Endodermal cell (in vitro differentiated cells): ENCODE measurements around the gene PRPSAP1. TPM values are rescaled to one million over a fixed set of nuclear protein-coding genes. Genes with fewer than 3 reads are reported as not detected.
"Not testable (repeated sequence)": the region's sequence is repeated elsewhere in the genome, so short reads cannot be mapped to it uniquely, and the experiment has no call there.

Experiments used
- DNase-seq: peaks from one replicate; pipeline ENCODE4 v3.0.0-alpha.2; 2017
- H3K27ac ChIP-seq: 2 replicates; pipeline ENCODE4 v1.5.1; 2013; ENCODE audit warnings: mild to moderate bottlenecking, low read depth, low read length, moderate library complexity
- H3K27me3 ChIP-seq: 2 replicates; pipeline ENCODE4 v1.6.1; 2013; ENCODE audit warnings: mild to moderate bottlenecking, low read length, moderate library complexity; ENCODE audit not compliant: insufficient read depth, control insufficient read depth, poor library complexity, severe bottlenecking
- H3K36me3 ChIP-seq: 2 replicates; pipeline ENCODE4 v1.7.0; 2013; ENCODE audit warnings: mild to moderate bottlenecking, low read length, moderate library complexity; ENCODE audit not compliant: control insufficient read depth, insufficient read depth
- H3K4me1 ChIP-seq: one replicate; pipeline ENCODE4 v1.7.0; 2013; ENCODE audit warnings: low read length; ENCODE audit not compliant: control insufficient read depth, insufficient read depth
- H3K4me3 ChIP-seq: 2 replicates; pipeline ENCODE4 v1.5.1; 2013; ENCODE audit warnings: mild to moderate bottlenecking, low read length, moderate library complexity
- H3K9ac ChIP-seq: 2 replicates; pipeline ENCODE4 v1.6.1; 2013; ENCODE audit warnings: mild to moderate bottlenecking, low read length, moderate library complexity; ENCODE audit not compliant: poor library complexity, severe bottlenecking; ENCODE audit errors: extremely low read depth
- H3K9me3 ChIP-seq: 2 replicates; pipeline ENCODE4 v1.6.1; 2013; ENCODE audit warnings: mild to moderate bottlenecking, low read length, moderate library complexity; ENCODE audit not compliant: control insufficient read depth
- H3K27ac Mint-ChIP-seq: 2 replicates; pipeline ENCODE4 v1.8.0; 2020; ENCODE audit warnings: mixed read lengths
- H3K27me3 Mint-ChIP-seq: 2 replicates; pipeline ENCODE4 v1.8.0; 2021; ENCODE audit warnings: mild to moderate bottlenecking, mixed read lengths; ENCODE audit not compliant: insufficient read depth
- H3K36me3 Mint-ChIP-seq: 2 replicates; pipeline ENCODE4 v1.8.0; 2020; ENCODE audit warnings: low read depth, mixed read lengths
- H3K4me1 Mint-ChIP-seq: 2 replicates; pipeline ENCODE4 v1.8.0; 2020; ENCODE audit warnings: mixed read lengths
- H3K4me3 Mint-ChIP-seq: 2 replicates; pipeline ENCODE4 v1.8.0; 2020; ENCODE audit warnings: mild to moderate bottlenecking, moderate library complexity, mixed read lengths
- H3K9me3 Mint-ChIP-seq: 2 replicates; pipeline ENCODE4 v1.8.0; 2020; ENCODE audit warnings: mild to moderate bottlenecking, mixed read lengths
- CTCF ChIP-seq: fragments of 200-600 bp; sonication (generic); conservative IDR thresholded peaks from 2 replicates; pipeline ENCODE4 v1.5.0; 2021; ENCODE audit warnings: antibody characterized with exemption, mild to moderate bottlenecking
- WGBS, 2 experiments: methylation state at CpG; one replicate each; pipeline versions ENCODE4 v1.1.5 to v1.1.7; 2013; ENCODE audit warnings: missing lambda C conversion rate in 2 of 2, mixed read lengths in 1 of 2; ENCODE audit not compliant: insufficient coverage in 1 of 2, insufficient read length in 1 of 2; 5-methylcytosine and 5-hydroxymethylcytosine counted together
- total RNA-seq, 2 donors: library from RNA; stranded (reverse); fragmentation: NEBNext Ultra II Directional in 1 of 2; extraction: Animal tissue kit (Norgen Biotek cat#: 25700) in 1 of 2; gene quantifications; 2 replicates in 1 of 2; 3 replicates in 1 of 2; pipeline ENCODE4 v1.2.1, GENCODE V29; 2021

Gene PRPSAP1
- total RNA-seq, 2 donors from 2014 or later, result 60.9 to 89.8 TPM

GRCh38 chr17:76309461-76309860, 44.3 kb downstream of the PRPSAP1 start:
- no peak overlapping the region for H3K27ac Mint-ChIP-seq
- DNase-seq, result no peak
- H3K27me3 Mint-ChIP-seq, result no peaks in the 10 kb centered on the region
- Histone ChIP-seq H3K4me3 (no peak overlapping the region), H3K27me3 (no peaks in the 10 kb centered on the region), H3K9ac (no peak overlapping the region), H3K4me1 (no peaks in the 10 kb centered on the region), H3K36me3 (peaks cover 46% of the 10 kb centered on the region), H3K27ac (no peak overlapping the region), H3K9me3 (no peaks in the 10 kb centered on the region)
- no peaks in the 10 kb centered on the region for H3K4me1 Mint-ChIP-seq
- H3K4me3 Mint-ChIP-seq, result no peak overlapping the region
- H3K36me3 Mint-ChIP-seq, result peaks cover 38% of the 10 kb centered on the region
- H3K9me3 Mint-ChIP-seq, result no peaks in the 10 kb centered on the region
- WGBS, 2 experiments, result 94 to 96% methylated on average over 3 to 4 of the region's 4 CpGs
- no peak for TF ChIP-seq CTCF

DNA sequence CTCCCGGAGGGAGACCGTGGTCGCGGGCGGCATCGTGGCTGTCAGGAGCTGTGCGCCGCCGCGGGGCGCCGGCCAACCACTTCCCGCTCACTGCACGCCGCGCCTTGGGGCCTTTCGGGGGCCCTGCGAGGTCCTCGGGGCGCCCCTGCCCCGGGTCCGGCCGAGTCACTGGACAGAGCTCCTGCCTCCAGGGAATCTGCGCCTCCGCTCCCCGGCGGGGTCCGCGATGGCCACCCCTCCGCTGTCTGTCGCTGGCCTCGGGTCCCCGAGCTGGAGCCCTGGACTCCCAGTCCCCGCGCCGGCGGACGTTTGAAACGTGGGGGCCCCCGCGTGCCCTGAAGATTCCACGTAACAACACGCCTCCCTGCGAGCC, 45.8 kb downstream of the PRPSAP1 start, which contains the start of gene QRICH2:
QRICH2 (minus strand) TSS at position 311 of the 373 bp plus-strand sequence; CDS start at position 33, 278 bp downstream.
- H3K9me3 ChIP-seq, result no peaks in the 10 kb centered on the region
- H3K4me3 Mint-ChIP-seq, result no peak within 1 kb of the TSS
- no peaks in the 10 kb centered on the region for H3K4me1 ChIP-seq
- H3K9ac ChIP-seq, result no peak within 1 kb of the TSS
- TF ChIP-seq CTCF, result no peak
- H3K27ac ChIP-seq, result no peak within 1 kb of the TSS
- no peak within 1 kb of the TSS for H3K4me3 ChIP-seq
- no peak for DNase-seq
- peaks cover 29% of the 10 kb centered on the region for H3K36me3 Mint-ChIP-seq
- WGBS, 2 experiments, result 95 to 96% methylated on average over 27 to 44 of the region's 44 CpGs
- H3K4me1 Mint-ChIP-seq, result no peaks in the 10 kb centered on the region
- H3K27ac Mint-ChIP-seq, result no peak within 1 kb of the TSS
- H3K27me3 ChIP-seq, result no peaks in the 10 kb centered on the region
- no peaks in the 10 kb centered on the region for H3K9me3 Mint-ChIP-seq
- no peaks in the 10 kb centered on the region for H3K27me3 Mint-ChIP-seq
- H3K36me3 ChIP-seq, result peaks cover 35% of the 10 kb centered on the region

DNA sequence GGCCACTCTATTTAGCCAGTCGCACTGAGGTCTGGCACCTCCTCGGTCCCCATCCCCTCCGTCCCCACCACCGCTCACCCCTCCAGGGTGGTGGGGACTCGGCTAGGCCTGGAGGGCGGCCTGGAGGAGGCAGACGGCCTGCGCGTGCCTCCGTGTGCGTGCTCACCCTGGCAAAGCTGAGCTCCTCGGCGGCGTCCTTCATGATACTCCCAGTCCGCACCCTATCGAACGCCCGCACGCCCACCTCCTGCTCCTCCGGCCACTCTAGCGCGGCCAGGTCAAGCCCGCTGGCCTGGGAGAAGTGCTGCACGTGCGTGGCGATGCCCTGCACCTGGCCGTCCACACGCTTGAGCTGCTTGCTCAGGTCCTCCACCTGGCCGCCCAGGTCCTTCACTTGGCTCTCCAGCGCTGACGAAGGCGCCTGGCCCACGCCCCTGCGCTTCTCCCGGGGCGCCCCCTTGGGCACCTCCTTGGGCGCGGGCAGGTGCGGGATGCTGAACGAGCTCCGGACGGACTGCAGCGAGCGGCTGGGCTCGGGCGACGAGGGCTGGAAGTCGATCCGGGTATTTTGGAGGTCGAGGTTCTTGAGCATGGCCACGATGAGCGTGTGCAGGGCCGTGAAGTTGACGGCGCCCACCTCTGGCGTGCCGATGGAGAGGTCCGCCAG, 46.3 kb downstream of the PRPSAP1 start:
- Histone ChIP-seq H3K4me1 (no peaks in the 10 kb centered on the region), H3K9me3 (no peaks in the 10 kb centered on the region), H3K4me3 (no peak overlapping the region), H3K27me3 (no peaks in the 10 kb centered on the region), H3K36me3 (peaks cover 30% of the 10 kb centered on the region), H3K27ac (no peak overlapping the region), H3K9ac (no peak overlapping the region)
- Mint-ChIP-seq H3K27ac (no peak overlapping the region), H3K4me1 (no peaks in the 10 kb centered on the region), H3K27me3 (no peaks in the 10 kb centered on the region), H3K36me3 (peaks cover 24% of the 10 kb centered on the region), H3K4me3 (no peak overlapping the region), H3K9me3 (no peaks in the 10 kb centered on the region)
- peak; percentile 49 for DNase-seq
- 95 to 97% methylated on average over 38 to 58 of the region's 58 CpGs for WGBS, 2 experiments
- no peak for TF ChIP-seq CTCF

DNA sequence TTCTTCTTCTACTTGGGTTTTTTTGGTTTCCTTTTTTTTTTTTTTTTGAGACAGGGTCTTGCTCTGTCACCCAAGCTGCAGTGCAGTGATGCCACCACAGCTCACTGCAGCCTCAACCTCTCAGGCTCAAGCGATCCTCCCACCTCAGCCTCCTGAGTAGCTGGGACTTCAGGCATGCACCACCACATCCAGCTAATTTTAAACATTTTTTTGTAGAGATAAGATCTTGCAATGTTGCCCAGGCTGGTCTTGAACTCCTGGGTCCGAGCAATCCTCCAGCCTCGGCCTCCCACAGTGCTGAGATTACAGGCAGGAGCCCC, 48.6 kb downstream of the PRPSAP1 start:
- H3K9me3 Mint-ChIP-seq, H3K4me1 ChIP-seq, H3K9me3 ChIP-seq, H3K27ac ChIP-seq, H3K4me1 Mint-ChIP-seq, H3K9ac ChIP-seq, H3K27me3 ChIP-seq, H3K4me3 ChIP-seq, H3K27me3 Mint-ChIP-seq, DNase-seq, H3K27ac Mint-ChIP-seq, H3K4me3 Mint-ChIP-seq: not testable (repeated sequence)
- WGBS, 2 experiments, result 95 to 100% methylated on average over 2 to 3 of the region's 3 CpGs
- H3K36me3 Mint-ChIP-seq, result peaks cover 10% of the 10 kb centered on the region
- H3K36me3 ChIP-seq, result peaks cover 12% of the 10 kb centered on the region
